A549 (cell line): ENCODE results near the gene ADAMTS20. TPM values are rescaled to one million over a fixed set of nuclear protein-coding genes. Genes with fewer than 3 reads are reported as not detected.

Source experiments
- ATAC-seq, 2 experiments: fragments of 200-7000 bp in 1 of 2; fragments of >200 bp in 1 of 2; cut with Nextera tagmentation in 1 of 2; cut with Tn5 transposase in 1 of 2; 3 replicates each; pipeline versions ENCODE4 v1.8.0 to v1.9.1; 2018 to 2020; ENCODE audit warnings: mild to moderate bottlenecking in 1 of 2, moderate library complexity in 1 of 2
- CTCF ChIA-PET: fragments of 300-600 bp; sonication (Branson Sonifier 250); formaldehyde crosslinking; extraction: SDS; loops from one replicate; lab custom pipeline; 2021; ENCODE audit warnings: antibody characterized with exemption, inconsistent platforms; lab: Yijun Ruan, JAX
- POLR2A ChIA-PET: fragments of 350-600 bp; formaldehyde crosslinking; extraction: SDS; loops from one replicate; lab custom pipeline; 2021; ENCODE audit warnings: antibody characterized with exemption, inconsistent platforms; lab: Yijun Ruan, JAX
- DNase-seq, 2 experiments: peaks; one replicate each; pipeline versions ENCODE4 v3.0.0 to v3.0.0-alpha.2; 2011 to 2016; ENCODE audit warnings: low read depth in 1 of 2, low spot score in 1 of 2
- FAIRE-seq: peaks from 2 replicates; lab custom pipeline; 2011; peaks lifted over from hg19 to GRCh38; lab: Jason Lieb, UNC
- H3K27ac ChIP-seq, 2 experiments: fragments of >200 bp; sonication (Bioruptor Twin); formaldehyde crosslinking; 3 replicates each; pipeline ENCODE4 v1.5.1; 2016 to 2017
- H3K4me1 ChIP-seq: fragments of >200 bp; sonication (Bioruptor Twin); formaldehyde crosslinking; 3 replicates; pipeline ENCODE4 v1.6.1; 2016
- H3K4me2 ChIP-seq: fragments of >200 bp; sonication (Bioruptor Twin); formaldehyde crosslinking; 3 replicates; pipeline ENCODE4 v1.6.1; 2016
- H3K4me3 ChIP-seq: fragments of >200 bp; sonication (Bioruptor Twin); formaldehyde crosslinking; 3 replicates; pipeline ENCODE4 v1.5.1; 2016
- H3K9me3 ChIP-seq: fragments of >200 bp; sonication (Bioruptor Twin); formaldehyde crosslinking; 3 replicates; pipeline ENCODE4 v1.6.1; 2016
- BCL3 ChIP-seq: fragments of >200 bp; sonication (Bioruptor Twin); formaldehyde crosslinking; IDR thresholded peaks from 3 replicates; pipeline ENCODE4 v1.6.1; 2016
- BHLHE40 ChIP-seq: IDR thresholded peaks from 2 replicates; pipeline ENCODE4 v1.6.1; 2012; ENCODE audit warnings: low read depth, low read length, inconsistent platforms
- CBX2 ChIP-seq: fragments of 200-600 bp; sonication (generic); IDR thresholded peaks from 2 replicates; pipeline ENCODE4 v1.6.1; 2016; ENCODE audit warnings: low read depth, mild to moderate bottlenecking, borderline replicate concordance
- CHD2 ChIP-seq: fragments of 150-350 bp; IDR thresholded peaks from 2 replicates; pipeline ENCODE4 v1.6.1; 2014; ENCODE audit warnings: low read length; ENCODE audit not compliant: partially characterized antibody
- CHD4 ChIP-seq: fragments of 200-600 bp; sonication (generic); IDR thresholded peaks from 2 replicates; pipeline ENCODE4 v1.6.1; 2016; ENCODE audit warnings: antibody characterized with exemption, mild to moderate bottlenecking, borderline replicate concordance
- E2F6 ChIP-seq: IDR thresholded peaks from 2 replicates; pipeline ENCODE4 v1.6.1; 2012; ENCODE audit warnings: low read depth, borderline replicate concordance
- ESRRA ChIP-seq: fragments of 150-350 bp; IDR thresholded peaks from 2 replicates; pipeline ENCODE4 v1.6.1; 2014; ENCODE audit warnings: mild to moderate bottlenecking, low read length, borderline replicate concordance
- FOSB ChIP-seq: fragments of 250-450 bp; sonication (Bioruptor Pico); IDR thresholded peaks from 2 replicates; pipeline ENCODE4 v1.5.0; 2020; ENCODE audit warnings: mild to moderate bottlenecking, moderate library complexity
- FOSL2 ChIP-seq, 2 experiments: fragments of 450-650 bp in 1 of 2; fragments of >200 bp in 1 of 2; sonication (Bioruptor Twin) in 1 of 2; formaldehyde crosslinking; IDR thresholded peaks; 2 replicates each; pipeline versions ENCODE4 v1.5.0 to v1.6.1; 2016 to 2020; ENCODE audit warnings: mild to moderate bottlenecking in 1 of 2, moderate library complexity in 1 of 2
- HOXB5 ChIP-seq: fragments of 250-450 bp; sonication (Bioruptor Pico); IDR thresholded peaks from 2 replicates; pipeline ENCODE4 v1.5.0; 2020; ENCODE audit warnings: mild to moderate bottlenecking, moderate library complexity
- KDM1A ChIP-seq: fragments of 200-600 bp; sonication (generic); IDR thresholded peaks from 2 replicates; pipeline ENCODE4 v1.6.1; 2016; ENCODE audit warnings: low read depth, mild to moderate bottlenecking
- MAX ChIP-seq: IDR thresholded peaks from 2 replicates; pipeline ENCODE4 v1.6.1; 2012
- NPAS2 ChIP-seq: fragments of 250-450 bp; sonication (Bioruptor Pico); IDR thresholded peaks from 2 replicates; pipeline ENCODE4 v1.8.0; 2022; ENCODE audit warnings: mild to moderate bottlenecking, moderate library complexity, borderline replicate concordance
- NR3C1 ChIP-seq: fragments of >200 bp; sonication (Bioruptor Twin); formaldehyde crosslinking; IDR thresholded peaks from 3 replicates; pipeline ENCODE4 v1.6.1; 2017
- POLR2AphosphoS2 ChIP-seq: conservative IDR thresholded peaks from 2 replicates; pipeline ENCODE4 v1.6.1; 2012; ENCODE audit warnings: low read length, improper control_type of control experiment, inconsistent platforms
- RCOR1 ChIP-seq: fragments of 150-350 bp; IDR thresholded peaks from 2 replicates; pipeline ENCODE4 v1.6.1; 2014; ENCODE audit warnings: antibody characterized with exemption, low read length, low read depth
- RNF2 ChIP-seq: fragments of 200-600 bp; sonication (generic); IDR thresholded peaks from 2 replicates; pipeline ENCODE4 v1.6.1; 2016; ENCODE audit warnings: low read depth, mild to moderate bottlenecking, antibody characterized with exemption, moderate library complexity, borderline replicate concordance
- TFCP2L1 ChIP-seq: fragments of 250-450 bp; sonication (Bioruptor Pico); IDR thresholded peaks from 2 replicates; pipeline ENCODE4 v1.5.0; 2021; ENCODE audit warnings: mild to moderate bottlenecking
- TP53 ChIP-seq: fragments of 250-450 bp; sonication (Bioruptor Pico); IDR thresholded peaks from 2 replicates; pipeline ENCODE4 v1.5.0; 2021; ENCODE audit warnings: mild to moderate bottlenecking, moderate library complexity
- ZFP36 ChIP-seq: fragments of 450-650 bp; IDR thresholded peaks from 2 replicates; pipeline ENCODE4 v1.6.1; 2014; ENCODE audit warnings: borderline replicate concordance; ENCODE audit not compliant: partially characterized antibody
- WGBS: methylation state at CpG from one replicate; pipeline ENCODE4 v1.1.6; 2017; ENCODE audit errors: missing lambda C conversion rate; 5-methylcytosine and 5-hydroxymethylcytosine counted together
- polyA plus RNA-seq, 4 experiments: library from polyadenylated mRNA; depleted of rRNA in 3 of 4; stranded (reverse); fragments of >200 nt; fragmentation: RNase III in 1 of 4; extraction: RNeasy Plus Mini Kit Qiagen cat#74134 plus additional on column Dnase treatment in 1 of 4; gene quantifications; 2 replicates in 3 of 4; 3 replicates in 1 of 4; pipeline ENCODE4 v1.2.3, GENCODE V29; 2011 to 2017
- TF ChIP-seq, protein P1 (sequence below): fragments of >200 bp; sonication (Bioruptor Twin); formaldehyde crosslinking; IDR thresholded peaks from 3 replicates; pipeline ENCODE4 v1.5.1; 2016
- TF ChIP-seq, protein P2 (sequence below): fragments of 250-450 bp; sonication (Bioruptor Pico); IDR thresholded peaks from 2 replicates; pipeline ENCODE4 v1.5.0; 2021; ENCODE audit warnings: mild to moderate bottlenecking, moderate library complexity, borderline replicate concordance
- TF ChIP-seq, protein P3 (sequence below): fragments of >200 bp; sonication (Bioruptor Twin); formaldehyde crosslinking; IDR thresholded peaks from 2 replicates; pipeline ENCODE4 v1.6.1; 2016

ADAMTS20 gene
- polyA plus RNA-seq, 2 of the 4 experiments (the other 2 are of a cell fraction): not detected

DNA sequence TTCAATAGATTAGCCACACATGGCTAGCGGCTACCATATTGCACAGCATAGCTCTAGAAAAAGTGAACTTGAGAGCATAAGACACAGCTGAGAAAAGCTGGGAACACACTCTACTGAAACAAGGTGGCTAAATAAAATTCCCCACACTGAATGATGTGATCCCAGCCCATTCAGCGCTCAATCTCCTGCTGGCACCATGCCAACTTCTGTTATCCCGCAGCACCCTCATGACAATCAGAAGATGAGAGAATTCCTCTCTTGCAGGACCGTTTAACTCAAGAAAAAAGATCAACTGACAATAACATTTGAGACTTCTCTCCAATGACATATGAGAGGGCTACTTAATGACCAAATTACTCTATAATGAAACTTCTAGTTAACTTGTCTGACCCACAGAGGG lies 115.4 kb downstream of the ADAMTS20 start:
- no peak for FAIRE-seq
- ATAC-seq: no peak
- TF ChIP-seq CBX2 (no peak), BCL3 (no peak), FOSB (CRISPR knock-in tag) (no peak), ESRRA (no peak), POLR2AphosphoS2 (no peak), NPAS2 (no peak), HOXB5 (CRISPR knock-in tag) (no peak), ZFP36 (no peak), E2F6 (no peak)
- TF ChIP-seq, protein P1, sequence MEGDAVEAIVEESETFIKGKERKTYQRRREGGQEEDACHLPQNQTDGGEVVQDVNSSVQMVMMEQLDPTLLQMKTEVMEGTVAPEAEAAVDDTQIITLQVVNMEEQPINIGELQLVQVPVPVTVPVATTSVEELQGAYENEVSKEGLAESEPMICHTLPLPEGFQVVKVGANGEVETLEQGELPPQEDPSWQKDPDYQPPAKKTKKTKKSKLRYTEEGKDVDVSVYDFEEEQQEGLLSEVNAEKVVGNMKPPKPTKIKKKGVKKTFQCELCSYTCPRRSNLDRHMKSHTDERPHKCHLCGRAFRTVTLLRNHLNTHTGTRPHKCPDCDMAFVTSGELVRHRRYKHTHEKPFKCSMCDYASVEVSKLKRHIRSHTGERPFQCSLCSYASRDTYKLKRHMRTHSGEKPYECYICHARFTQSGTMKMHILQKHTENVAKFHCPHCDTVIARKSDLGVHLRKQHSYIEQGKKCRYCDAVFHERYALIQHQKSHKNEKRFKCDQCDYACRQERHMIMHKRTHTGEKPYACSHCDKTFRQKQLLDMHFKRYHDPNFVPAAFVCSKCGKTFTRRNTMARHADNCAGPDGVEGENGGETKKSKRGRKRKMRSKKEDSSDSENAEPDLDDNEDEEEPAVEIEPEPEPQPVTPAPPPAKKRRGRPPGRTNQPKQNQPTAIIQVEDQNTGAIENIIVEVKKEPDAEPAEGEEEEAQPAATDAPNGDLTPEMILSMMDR: no peak
- TF ChIP-seq, protein P2, sequence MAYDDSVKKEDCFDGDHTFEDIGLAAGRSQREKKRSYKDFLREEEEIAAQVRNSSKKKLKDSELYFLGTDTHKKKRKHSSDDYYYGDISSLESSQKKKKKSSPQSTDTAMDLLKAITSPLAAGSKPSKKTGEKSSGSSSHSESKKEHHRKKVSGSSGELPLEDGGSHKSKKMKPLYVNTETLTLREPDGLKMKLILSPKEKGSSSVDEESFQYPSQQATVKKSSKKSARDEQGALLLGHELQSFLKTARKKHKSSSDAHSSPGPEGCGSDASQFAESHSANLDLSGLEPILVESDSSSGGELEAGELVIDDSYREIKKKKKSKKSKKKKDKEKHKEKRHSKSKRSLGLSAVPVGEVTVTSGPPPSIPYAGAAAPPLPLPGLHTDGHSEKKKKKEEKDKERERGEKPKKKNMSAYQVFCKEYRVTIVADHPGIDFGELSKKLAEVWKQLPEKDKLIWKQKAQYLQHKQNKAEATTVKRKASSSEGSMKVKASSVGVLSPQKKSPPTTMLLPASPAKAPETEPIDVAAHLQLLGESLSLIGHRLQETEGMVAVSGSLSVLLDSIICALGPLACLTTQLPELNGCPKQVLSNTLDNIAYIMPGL (CRISPR knock-in tag): no peak
- CTCF ChIA-PET: interaction anchor here (0.7 kb wide), 1 partner anchor 9 kb away, joined by 3 read pairs; no protein-coding TSS in a partner anchor
- WGBS: 31% methylated on average over 4 of the region's 4 CpGs
- Histone ChIP-seq H3K4me1 (no peaks in the 10 kb centered on the region), H3K4me3 (no peak overlapping the region), H3K9me3 (no peaks in the 10 kb centered on the region), H3K27ac (no peak overlapping the region), H3K4me2 (no peak overlapping the region)
- DNase-seq: no peak
- POLR2A ChIA-PET: no interaction called here

DNA sequence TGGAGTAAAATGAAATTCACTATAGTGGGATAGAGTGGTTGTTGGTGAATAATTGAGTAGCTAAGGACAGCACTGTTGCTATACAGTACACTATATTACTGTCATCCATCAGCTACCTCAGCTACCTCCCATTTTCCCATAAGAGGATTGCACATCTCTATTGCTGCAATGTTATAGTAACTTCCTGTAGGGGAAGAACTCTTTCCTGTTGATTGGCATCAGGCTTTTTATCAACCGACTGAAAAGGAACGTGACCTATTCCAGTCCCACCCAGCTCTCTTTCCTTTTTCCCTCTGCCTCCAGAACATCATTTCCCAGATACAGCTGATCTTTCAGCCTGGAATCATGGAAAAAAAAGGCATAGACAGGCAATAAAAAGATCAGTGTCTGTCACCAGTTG lies 117.4 kb downstream of the ADAMTS20 start:
- FAIRE-seq (no peak), DNase-seq (no peak), ATAC-seq (no peak)
- CTCF ChIA-PET: interaction anchor here (1.3 kb wide), 1 partner anchor 10 kb away, joined by 7 read pairs; no protein-coding TSS in a partner anchor
- Histone ChIP-seq H3K4me2 (no peak overlapping the region), H3K27ac (no peak overlapping the region), H3K4me1 (no peaks in the 10 kb centered on the region), H3K9me3 (no peaks in the 10 kb centered on the region), H3K4me3 (no peak overlapping the region)
- TF ChIP-seq MAX (no peak), CHD4 (no peak), NR3C1 (no peak), KDM1A (no peak), BHLHE40 (no peak), CHD2 (no peak), ZFP36 (no peak), TFCP2L1 (no peak), RNF2 (no peak), TP53 (CRISPR knock-in tag) (no peak), RCOR1 (no peak), FOSB (CRISPR knock-in tag) (no peak), NPAS2 (no peak), ESRRA (no peak), POLR2AphosphoS2 (no peak), FOSL2 (IDR thresholded peaks at IDR 0.05) (no peak), FOSL2 (CRISPR knock-in tag; IDR thresholded peaks at IDR 0.05) (no peak)
- TF ChIP-seq, protein P1: no peak
- TF ChIP-seq, protein P3, sequence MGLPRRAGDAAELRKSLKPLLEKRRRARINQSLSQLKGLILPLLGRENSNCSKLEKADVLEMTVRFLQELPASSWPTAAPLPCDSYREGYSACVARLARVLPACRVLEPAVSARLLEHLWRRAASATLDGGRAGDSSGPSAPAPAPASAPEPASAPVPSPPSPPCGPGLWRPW: no peak
- POLR2A ChIA-PET: no interaction called here
- 6% methylated on average over 2 of the region's 2 CpGs for WGBS
